HG03103 (cell line): Measurements from ENCODE around the gene MED19.
"Not testable (repeated sequence)": the region's sequence is repeated elsewhere in the genome, so short reads cannot be mapped to it uniquely, and the experiment has no call there.

Experiments
- ATAC-seq: cut with Tn5 transposase; IDR thresholded peaks from one replicate; pipeline ENCODE4 v1.9.1; 2021; ENCODE audit warnings: low read depth; ENCODE audit not compliant: unreplicated experiment

The MED19 gene, protein sequence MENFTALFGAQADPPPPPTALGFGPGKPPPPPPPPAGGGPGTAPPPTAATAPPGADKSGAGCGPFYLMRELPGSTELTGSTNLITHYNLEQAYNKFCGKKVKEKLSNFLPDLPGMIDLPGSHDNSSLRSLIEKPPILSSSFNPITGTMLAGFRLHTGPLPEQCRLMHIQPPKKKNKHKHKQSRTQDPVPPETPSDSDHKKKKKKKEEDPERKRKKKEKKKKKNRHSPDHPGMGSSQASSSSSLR

GRCh38 chr11:57711414-57712255, at the start of gene MED19:
Gene MED19, minus strand, starts transcription at chr11:57712215. Its CDS starts 36 bp downstream, at chr11:57712179.
- ATAC-seq = peak; percentile 41

GRCh38 chr11:57758174-57758573, 46.2 kb upstream of the MED19 start:
- no peak for ATAC-seq

DNA sequence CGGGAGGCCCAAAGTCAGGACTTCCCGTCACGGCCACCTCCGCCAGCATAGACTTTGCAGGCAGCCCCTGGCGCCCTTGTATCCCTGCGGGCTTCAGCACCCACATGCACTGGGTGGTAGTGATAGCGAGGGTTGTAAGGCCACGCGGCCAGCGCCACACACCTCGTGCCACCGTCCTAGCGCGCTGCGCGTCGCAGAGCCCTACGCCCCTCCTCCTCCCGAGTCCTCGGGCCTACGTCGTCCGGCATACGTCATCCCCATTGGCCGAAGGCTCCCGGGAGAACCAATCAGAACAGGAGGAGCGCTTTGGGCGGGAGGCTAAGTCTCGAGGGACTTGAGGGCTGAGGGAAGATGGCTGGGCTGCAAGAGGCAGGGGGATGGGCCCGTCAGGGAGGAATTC, 40.9 kb upstream of the MED19 start:
- no peak for ATAC-seq

DNA sequence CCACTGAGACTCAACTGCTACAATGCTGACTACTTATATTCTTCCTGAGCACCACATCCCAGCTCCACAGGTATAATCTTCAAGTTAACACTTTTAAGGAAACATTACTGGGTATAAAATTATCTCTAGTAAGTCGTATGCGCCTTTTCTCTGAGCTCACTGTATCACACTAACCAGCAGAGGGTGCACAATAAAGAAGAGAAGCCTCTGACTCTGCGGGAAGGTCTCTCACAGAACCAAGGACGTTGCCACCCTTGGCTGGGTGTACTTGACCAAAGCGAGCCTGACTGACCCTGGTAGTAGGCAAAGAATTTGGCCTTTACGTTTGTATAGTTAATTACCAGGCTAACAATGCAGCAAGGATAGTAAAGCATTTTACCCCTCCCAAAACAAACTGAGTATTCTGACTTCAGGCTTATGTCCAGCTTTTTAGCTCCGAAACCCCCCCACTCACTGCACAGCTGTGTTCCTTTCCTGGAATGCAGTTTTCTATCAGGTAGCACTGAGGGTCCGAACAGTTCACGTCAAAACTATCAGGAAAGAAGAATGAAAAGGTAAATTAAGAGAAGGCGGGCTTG, 39.8 kb upstream of the MED19 start, which contains the start of gene BTBD18:
Gene BTBD18 (minus strand): TSS at position 144 of the 578 bp plus-strand sequence. CDS start 631 bp downstream, outside the sequence.
- ATAC-seq = no peak

- ATAC-seq = no peak
These were observed 39.2 kb upstream of the MED19 start for GRCh38 chr11:57751176-57751575.

DNA sequence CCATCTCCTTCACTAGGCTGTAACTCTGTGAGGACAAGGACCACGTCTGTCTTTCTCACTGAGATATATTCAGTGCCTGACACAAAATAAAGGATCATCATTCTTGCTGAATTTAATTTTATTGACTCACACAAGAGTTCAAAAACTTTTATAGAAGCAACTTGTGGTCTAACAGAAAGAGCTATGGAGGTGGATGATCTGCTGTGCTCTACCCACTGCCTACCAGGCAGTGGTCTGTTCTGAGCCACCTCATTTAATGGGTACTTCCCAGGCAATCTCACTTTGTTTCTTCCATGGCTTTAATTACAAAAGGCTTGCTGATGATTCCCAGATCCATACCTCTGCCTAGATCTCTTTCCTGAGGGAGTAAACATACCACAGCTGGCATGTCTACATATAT, 34.9 kb upstream of the MED19 start:
- ATAC-seq = no peak

GRCh38 chr11:57745206-57745605, 33.2 kb upstream of the MED19 start:
- ATAC-seq = no peak

GRCh38 chr11:57744357-57744756, 32.3 kb upstream of the MED19 start:
- no peak for ATAC-seq

DNA sequence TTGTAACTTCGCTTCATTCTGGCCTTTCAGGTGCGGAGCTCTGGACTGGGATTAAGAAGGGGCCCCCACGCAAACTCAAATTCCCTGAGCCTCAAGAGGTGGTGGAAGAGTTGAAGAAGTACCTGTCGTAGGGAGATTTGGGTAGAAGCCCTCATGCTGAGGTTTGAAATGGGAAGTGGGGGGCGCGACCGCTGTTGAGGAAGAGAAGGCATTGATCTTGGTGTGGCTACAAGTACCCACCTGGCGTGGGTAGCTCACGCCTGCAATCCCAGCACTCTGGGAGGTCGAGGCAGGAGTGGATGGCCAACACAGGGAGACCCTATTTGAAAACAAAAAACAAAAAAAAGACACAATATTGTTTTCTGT, 30.1 kb upstream of the MED19 start:
- no peak for ATAC-seq

DNA sequence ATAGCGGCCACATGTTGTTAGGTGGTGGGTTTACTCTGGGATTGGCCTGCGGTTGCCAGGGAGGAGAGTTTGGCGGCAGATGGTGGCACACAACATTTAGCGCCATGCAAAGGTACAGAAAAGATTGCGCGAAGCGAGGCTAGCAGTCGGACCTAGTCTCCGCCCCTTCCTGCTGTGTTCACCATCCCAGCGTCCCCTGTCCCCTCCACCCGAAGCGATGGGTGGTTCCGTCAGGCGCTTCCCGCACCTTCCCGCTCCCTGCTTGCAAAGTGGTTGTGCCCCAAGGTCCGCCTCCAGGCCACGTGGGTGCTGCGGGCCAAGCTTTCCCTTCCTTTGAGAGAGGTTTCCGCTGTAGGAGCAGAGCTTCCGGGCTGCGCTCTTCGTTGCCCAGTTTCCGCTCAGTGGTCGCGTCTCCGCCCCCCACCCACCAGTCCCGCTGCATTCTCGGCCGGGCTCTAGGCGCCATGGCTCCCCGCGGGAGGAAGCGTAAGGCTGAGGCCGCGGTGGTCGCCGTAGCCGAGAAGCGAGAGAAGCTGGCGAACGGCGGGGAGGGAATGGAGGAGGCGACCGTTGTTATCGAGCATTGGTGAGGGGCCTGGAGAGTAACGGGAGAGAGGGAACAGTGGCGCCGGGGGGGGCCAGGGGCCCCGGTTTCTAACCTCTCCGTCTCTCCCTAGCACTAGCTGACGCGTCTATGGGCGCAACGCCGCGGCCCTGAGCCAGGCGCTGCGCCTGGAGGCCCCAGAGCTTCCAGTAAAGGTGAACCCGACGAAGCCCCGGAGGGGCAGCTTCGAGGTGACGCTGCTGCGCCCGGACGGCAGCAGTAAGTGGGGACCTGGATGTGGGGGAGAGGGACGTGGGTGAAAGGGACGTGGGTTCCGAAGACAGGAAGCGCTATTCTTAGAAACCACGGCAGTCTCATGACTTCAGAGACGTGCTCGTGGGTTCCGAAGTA, 29.4 kb upstream of the MED19 start, which contains the start of gene SELENOH:
Gene SELENOH (plus strand): TSS at position 360 of the 955 bp plus-strand sequence. CDS start 105 bp downstream, at position 465.
- ATAC-seq = peak; percentile 82

GRCh38 chr11:57735619-57736298, 23.7 kb upstream of the MED19 start:
- ATAC-seq = no peak

DNA sequence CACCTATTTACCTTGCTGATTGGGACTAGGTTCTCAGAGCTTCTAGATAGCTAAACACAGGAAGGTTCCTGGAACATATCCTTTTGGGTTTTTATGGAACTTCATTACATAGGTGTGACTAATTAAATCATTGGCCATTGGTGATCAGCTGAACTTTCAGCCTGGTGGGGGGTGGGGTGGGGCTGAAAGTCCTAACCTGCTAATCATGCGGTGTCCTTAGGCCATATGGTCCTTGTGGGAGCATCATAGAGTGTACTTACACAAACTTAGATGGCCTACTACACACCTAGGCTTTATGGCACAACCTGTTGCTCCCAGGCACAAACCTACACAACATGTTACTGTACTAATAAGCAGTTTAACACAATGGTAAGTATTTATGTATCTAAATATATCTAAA, 20.6 kb upstream of the MED19 start:
- no peak for ATAC-seq

- no peak for ATAC-seq
These were observed 17.5 kb upstream of the MED19 start for GRCh38 chr11:57729479-57729878.

DNA sequence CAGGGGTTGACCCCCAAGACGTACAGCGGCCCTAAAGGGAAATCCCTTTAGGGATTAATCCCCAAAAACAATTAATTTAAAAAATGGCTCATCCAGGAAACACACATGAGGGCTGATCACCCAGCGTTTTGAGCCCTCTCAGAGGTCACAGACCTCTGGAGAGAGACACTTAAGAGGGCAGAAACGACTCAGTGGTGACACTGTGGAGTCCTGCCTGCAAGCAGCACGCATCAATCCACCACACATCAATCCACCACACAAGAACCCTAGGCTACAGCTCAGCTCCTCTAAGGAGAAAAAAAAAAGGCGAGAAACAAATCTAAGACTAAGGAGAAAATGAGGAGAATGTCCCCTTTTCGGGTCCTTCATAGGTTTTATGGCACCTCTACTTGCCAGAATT, 16.8 kb upstream of the MED19 start:
- no peak for ATAC-seq

- no peak for ATAC-seq
These were observed 15.2 kb upstream of the MED19 start for GRCh38 chr11:57727185-57727584.

GRCh38 chr11:57716726-57717125, 4.7 kb upstream of the MED19 start:
- not testable (repeated sequence) for ATAC-seq

DNA sequence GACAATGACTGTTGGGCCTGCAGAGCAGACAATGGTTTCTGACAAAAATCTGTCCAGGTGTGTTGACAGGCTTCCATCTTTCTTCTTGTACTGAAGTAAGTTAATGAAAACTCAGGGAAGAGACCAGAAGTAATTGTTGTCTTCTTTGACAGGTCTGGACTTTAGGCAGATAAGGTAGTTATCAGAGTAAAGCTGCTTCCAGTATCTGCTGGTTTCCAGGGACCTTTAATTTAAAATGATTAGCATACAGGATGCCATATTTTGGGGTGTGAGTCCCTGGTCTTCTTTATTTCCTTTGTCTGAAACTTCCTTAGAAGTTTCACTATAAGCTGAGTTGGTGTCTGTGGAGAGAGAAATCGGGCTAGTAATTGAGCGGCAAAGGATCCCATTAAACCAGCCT, 1.8 kb upstream of the MED19 start:
- no peak for ATAC-seq

- ATAC-seq = peak; percentile 93
These were observed 488 bp upstream of the MED19 start, which contains the start of gene TMX2 for GRCh38 chr11:57712256-57713150. Gene TMX2, plus strand, starts transcription at chr11:57712593. Its CDS starts 26 bp downstream, at chr11:57712619.
